Progenitor cell of endocrine pancreas (in vitro differentiated cells): ENCODE results near the gene GRPR. TPM values are rescaled to one million over a fixed set of nuclear protein-coding genes. Genes with fewer than 3 reads are reported as not detected.

Source experiments
- DNase-seq: peaks from one replicate; pipeline ENCODE4 v3.0.0; 2021; ENCODE audit warnings: low spot score; ENCODE audit not compliant: unreplicated experiment
- H3K27ac Mint-ChIP-seq: 2 replicates; pipeline ENCODE4 v1.8.0; 2021; ENCODE audit warnings: mild to moderate bottlenecking, moderate library complexity, mixed read lengths
- H3K27me3 Mint-ChIP-seq: 2 replicates; pipeline ENCODE4 v1.8.0; 2021; ENCODE audit warnings: mixed read lengths
- H3K36me3 Mint-ChIP-seq: 2 replicates; pipeline ENCODE4 v1.8.0; 2022; ENCODE audit warnings: mixed read lengths; ENCODE audit not compliant: insufficient read depth
- H3K4me1 Mint-ChIP-seq: 2 replicates; pipeline ENCODE4 v1.8.0; 2021; ENCODE audit warnings: low read depth, mixed read lengths
- H3K4me3 Mint-ChIP-seq: 2 replicates; pipeline ENCODE4 v1.8.0; 2021; ENCODE audit warnings: low read depth, mild to moderate bottlenecking, moderate library complexity, mixed read lengths
- H3K9me3 Mint-ChIP-seq: 2 replicates; pipeline ENCODE4 v1.8.0; 2021; ENCODE audit warnings: low read depth, mixed read lengths
- CTCF ChIP-seq: fragments of 200-600 bp; sonication (generic); IDR thresholded peaks from one replicate; pipeline ENCODE4 v1.5.0; 2021; ENCODE audit warnings: antibody characterized with exemption, mild to moderate bottlenecking; ENCODE audit not compliant: unreplicated experiment
- total RNA-seq: library from RNA; stranded (reverse); gene quantifications from 2 replicates; pipeline ENCODE4 v1.2.1, GENCODE V29; 2021

GRPR gene
- total RNA-seq, 1 donor from 2014 or later, result 1.8 TPM

- Mint-ChIP-seq H3K27ac (no peak overlapping the region), H3K36me3 (no peaks in the 10 kb centered on the region), H3K4me1 (peaks cover 8% of the 10 kb centered on the region), H3K9me3 (no peaks in the 10 kb centered on the region), H3K27me3 (peaks cover 3% of the 10 kb centered on the region), H3K4me3 (no peak overlapping the region)
- no peak for DNase-seq
- no peak for TF ChIP-seq CTCF
These were observed 40.8 kb upstream of the GRPR start for GRCh38 chrX:16082470-16083085.

GRCh38 chrX:16087076-16087475 is 36.3 kb upstream of the GRPR start:
- Mint-ChIP-seq H3K4me3 (no peak overlapping the region), H3K4me1 (peaks cover 4% of the 10 kb centered on the region), H3K27me3 (peaks cover 3% of the 10 kb centered on the region), H3K36me3 (no peaks in the 10 kb centered on the region), H3K9me3 (no peaks in the 10 kb centered on the region), H3K27ac (no peak overlapping the region)
- no peak for DNase-seq
- TF ChIP-seq CTCF, result no peak

DNA sequence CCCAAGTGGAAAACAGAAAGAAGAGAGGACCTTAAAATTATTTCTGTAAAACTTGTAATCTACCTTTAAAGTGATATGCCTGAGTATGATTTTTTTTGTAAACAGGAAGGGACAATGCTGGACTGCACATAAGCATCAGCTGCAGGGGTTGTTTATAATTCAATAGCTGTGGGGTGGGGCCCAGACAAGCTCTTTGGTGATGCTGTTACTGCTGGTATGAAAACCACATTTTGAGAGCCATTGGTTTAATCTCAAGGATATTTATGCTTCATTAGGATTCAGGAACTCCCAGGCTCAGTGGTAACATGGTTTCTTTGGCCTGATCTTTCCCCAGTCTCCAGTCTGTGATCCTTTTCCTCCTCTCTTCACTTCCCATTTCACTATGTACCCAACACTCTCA is 34.3 kb upstream of the GRPR start:
- H3K27me3 Mint-ChIP-seq, result no peaks in the 10 kb centered on the region
- no peaks in the 10 kb centered on the region for H3K4me1 Mint-ChIP-seq
- H3K4me3 Mint-ChIP-seq, result no peak overlapping the region
- TF ChIP-seq CTCF, result no peak
- DNase-seq, result no peak
- H3K36me3 Mint-ChIP-seq, result no peaks in the 10 kb centered on the region
- H3K27ac Mint-ChIP-seq, result no peak overlapping the region
- H3K9me3 Mint-ChIP-seq, result peaks cover 3% of the 10 kb centered on the region

GRCh38 chrX:16096141-16096540 is 27.2 kb upstream of the GRPR start:
- Mint-ChIP-seq H3K4me3 (no peak overlapping the region), H3K9me3 (peaks cover 12% of the 10 kb centered on the region), H3K36me3 (peaks cover 1% of the 10 kb centered on the region), H3K4me1 (peaks cover 10% of the 10 kb centered on the region), H3K27me3 (peaks cover 13% of the 10 kb centered on the region), H3K27ac (no peak overlapping the region)
- DNase-seq, result no peak
- no peak for TF ChIP-seq CTCF

- H3K27me3 Mint-ChIP-seq, result peaks cover 19% of the 10 kb centered on the region
- no peaks in the 10 kb centered on the region for H3K9me3 Mint-ChIP-seq
- DNase-seq, result no peak
- H3K36me3 Mint-ChIP-seq, result no peaks in the 10 kb centered on the region
- H3K4me3 Mint-ChIP-seq, result no peak overlapping the region
- H3K27ac Mint-ChIP-seq, result no peak overlapping the region
- TF ChIP-seq CTCF, result no peak
- peaks cover 11% of the 10 kb centered on the region for H3K4me1 Mint-ChIP-seq
These were observed 22.7 kb upstream of the GRPR start for GRCh38 chrX:16100673-16101072.
